Osteoblast (primary cell): Measurements from ENCODE around the gene MC1R. TPM values are rescaled to one million over a fixed set of nuclear protein-coding genes. Genes with fewer than 3 reads are reported as not detected.

Source experiments
- DNase-seq: peaks from one replicate; pipeline ENCODE4 v3.0.0; 2011; ENCODE audit warnings: low spot score, mixed read lengths; ENCODE audit not compliant: insufficient read length; ENCODE audit errors: missing footprints
- H2AFZ ChIP-seq: 2 replicates; pipeline ENCODE4 v1.6.0; 2011; ENCODE audit warnings: mild to moderate bottlenecking, low read length
- H3K27ac ChIP-seq: 2 replicates; pipeline ENCODE4 v1.5.1; 2011; ENCODE audit warnings: mild to moderate bottlenecking, low read depth, low read length, moderate library complexity
- H3K27me3 ChIP-seq: 2 replicates; pipeline ENCODE4 v1.6.0; 2012; ENCODE audit warnings: mild to moderate bottlenecking, control low read depth, inconsistent platforms, low read length, moderate library complexity; ENCODE audit not compliant: insufficient read depth
- H3K36me3 ChIP-seq: 2 replicates; pipeline ENCODE4 v1.5.1; 2011; ENCODE audit warnings: mild to moderate bottlenecking, low read length, control low read depth, moderate library complexity; ENCODE audit not compliant: insufficient read depth
- H3K4me1 ChIP-seq: 2 replicates; pipeline ENCODE4 v1.5.1; 2011; ENCODE audit warnings: mild to moderate bottlenecking, low read length, control low read depth, moderate library complexity; ENCODE audit not compliant: insufficient read depth
- H3K4me2 ChIP-seq: 2 replicates; pipeline ENCODE4 v1.6.0; 2011; ENCODE audit warnings: mild to moderate bottlenecking, low read length; ENCODE audit not compliant: insufficient read depth
- H3K4me3 ChIP-seq: fragments of 200-600 bp; sonication (generic); 3 replicates; pipeline ENCODE4 v1.5.1; 2012; ENCODE audit warnings: mild to moderate bottlenecking, low read length, inconsistent platforms; ENCODE audit not compliant: insufficient read depth
- H3K79me2 ChIP-seq: 2 replicates; pipeline ENCODE4 v1.6.0; 2012; ENCODE audit warnings: mild to moderate bottlenecking, low read length, control low read depth, inconsistent platforms; ENCODE audit not compliant: insufficient read depth
- H3K9me3 ChIP-seq: 2 replicates; pipeline ENCODE4 v1.5.1; 2011; ENCODE audit warnings: low read depth, low read length, control low read depth
- H4K20me1 ChIP-seq: 2 replicates; pipeline ENCODE4 v1.6.0; 2012; ENCODE audit warnings: mild to moderate bottlenecking, low read length, control low read depth; ENCODE audit not compliant: insufficient read depth
- total RNA-seq: library from RNA; depleted of rRNA; stranded (reverse); fragments of >200 nt; gene quantifications from 2 replicates; pipeline ENCODE4 v1.2.3, GENCODE V29; 2012
- TF ChIP-seq, protein P1 (sequence below): IDR thresholded peaks from 2 replicates; pipeline ENCODE4 v1.5.1; 2011; ENCODE audit warnings: mild to moderate bottlenecking, low read depth, low read length, moderate library complexity; ENCODE audit errors: extremely low read depth

MC1R gene
- total RNA-seq, 1 donor = 5.1 TPM

DNA sequence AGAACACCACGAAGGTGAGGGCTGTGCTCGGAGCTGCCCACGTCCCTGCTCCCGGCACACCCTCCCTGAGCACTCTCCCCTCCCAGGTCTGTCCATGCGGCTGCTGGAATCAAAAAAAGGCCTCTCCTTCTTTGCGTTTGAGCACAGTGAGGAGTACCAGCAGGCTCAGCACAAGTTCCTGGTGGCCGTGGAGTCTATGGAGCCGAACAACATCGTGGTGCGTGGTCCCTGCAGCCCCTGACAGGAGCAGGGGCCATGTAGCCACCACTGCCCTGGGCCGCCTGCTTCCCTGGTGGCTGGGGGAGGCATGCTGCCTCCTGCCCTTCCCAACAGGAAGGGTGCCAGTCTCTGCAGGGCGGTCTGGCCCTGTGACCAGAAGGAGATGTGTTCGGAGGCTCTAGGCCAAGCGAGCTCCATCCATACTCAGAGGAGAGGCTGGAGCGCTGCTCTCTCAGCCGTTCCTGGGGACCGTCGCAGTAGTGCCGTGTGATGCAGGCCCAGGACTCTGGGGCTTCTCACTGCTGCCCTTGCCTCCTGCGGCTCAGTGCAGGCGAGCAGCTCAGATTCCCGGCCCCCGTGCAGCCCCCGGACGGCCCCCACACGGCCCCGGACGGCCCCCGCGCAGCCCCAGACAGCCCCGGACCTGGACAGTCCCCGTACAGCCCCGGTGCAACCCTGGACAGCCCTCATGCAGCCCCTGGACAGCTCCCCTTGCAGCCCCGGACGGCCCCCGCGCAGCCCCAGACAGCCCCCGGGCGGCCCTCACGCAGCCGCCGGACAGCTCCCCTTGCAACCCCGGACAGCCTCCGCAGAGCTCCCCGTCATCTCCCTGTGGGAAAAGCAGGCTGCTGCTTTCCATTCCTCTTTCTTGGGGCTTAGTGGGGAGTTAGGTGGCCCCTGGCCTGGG is 24.8 kb upstream of the MC1R start:
- H4K20me1 ChIP-seq = peaks cover 24% of the 10 kb centered on the region
- TF ChIP-seq, protein P1, sequence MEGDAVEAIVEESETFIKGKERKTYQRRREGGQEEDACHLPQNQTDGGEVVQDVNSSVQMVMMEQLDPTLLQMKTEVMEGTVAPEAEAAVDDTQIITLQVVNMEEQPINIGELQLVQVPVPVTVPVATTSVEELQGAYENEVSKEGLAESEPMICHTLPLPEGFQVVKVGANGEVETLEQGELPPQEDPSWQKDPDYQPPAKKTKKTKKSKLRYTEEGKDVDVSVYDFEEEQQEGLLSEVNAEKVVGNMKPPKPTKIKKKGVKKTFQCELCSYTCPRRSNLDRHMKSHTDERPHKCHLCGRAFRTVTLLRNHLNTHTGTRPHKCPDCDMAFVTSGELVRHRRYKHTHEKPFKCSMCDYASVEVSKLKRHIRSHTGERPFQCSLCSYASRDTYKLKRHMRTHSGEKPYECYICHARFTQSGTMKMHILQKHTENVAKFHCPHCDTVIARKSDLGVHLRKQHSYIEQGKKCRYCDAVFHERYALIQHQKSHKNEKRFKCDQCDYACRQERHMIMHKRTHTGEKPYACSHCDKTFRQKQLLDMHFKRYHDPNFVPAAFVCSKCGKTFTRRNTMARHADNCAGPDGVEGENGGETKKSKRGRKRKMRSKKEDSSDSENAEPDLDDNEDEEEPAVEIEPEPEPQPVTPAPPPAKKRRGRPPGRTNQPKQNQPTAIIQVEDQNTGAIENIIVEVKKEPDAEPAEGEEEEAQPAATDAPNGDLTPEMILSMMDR = no peak

GRCh38 chr16:89895482-89896250 is 23.0 kb upstream of the MC1R start:
- Histone ChIP-seq H2AFZ (no peak overlapping the region), H3K4me3 (no peak overlapping the region), H3K4me1 (no peaks in the 10 kb centered on the region), H3K79me2 (peaks cover 17% of the 10 kb centered on the region), H3K9me3 (no peaks in the 10 kb centered on the region), H3K27me3 (no peaks in the 10 kb centered on the region), H3K36me3 (peaks cover 84% of the 10 kb centered on the region), H3K27ac (no peak overlapping the region), H4K20me1 (peaks cover 25% of the 10 kb centered on the region), H3K4me2 (no peak overlapping the region)
- peak; percentile 77 for DNase-seq
- TF ChIP-seq, protein P1 = no peak

More for the DNA sequence above, 24.8 kb upstream of the MC1R start:
- H3K27ac ChIP-seq = no peak overlapping the region
- no peaks in the 10 kb centered on the region for H3K4me1 ChIP-seq
- H3K4me2 ChIP-seq = no peak overlapping the region
- H2AFZ ChIP-seq = no peak overlapping the region
- no peaks in the 10 kb centered on the region for H3K27me3 ChIP-seq
- peak; percentile 54 for DNase-seq
- no peak overlapping the region for H3K4me3 ChIP-seq
- peaks cover 22% of the 10 kb centered on the region for H3K79me2 ChIP-seq
- no peaks in the 10 kb centered on the region for H3K9me3 ChIP-seq
- peaks cover 81% of the 10 kb centered on the region for H3K36me3 ChIP-seq

GRCh38 chr16:89897204-89897603 is 21.5 kb upstream of the MC1R start:
- DNase-seq = peak; percentile 51
- Histone ChIP-seq H3K79me2 (peaks cover 10% of the 10 kb centered on the region), H3K27ac (no peak overlapping the region), H3K4me1 (no peaks in the 10 kb centered on the region), H2AFZ (no peak overlapping the region), H3K9me3 (no peaks in the 10 kb centered on the region), H3K36me3 (peaks cover 75% of the 10 kb centered on the region), H4K20me1 (peaks cover 20% of the 10 kb centered on the region), H3K4me2 (no peak overlapping the region), H3K27me3 (no peaks in the 10 kb centered on the region), H3K4me3 (no peak overlapping the region)
- TF ChIP-seq, protein P1 = no peak
